Stimulated activated CD8-positive, alpha-beta memory T cell treated with anti-CD3 and anti-CD28 coated beads, Interleukin-12 subunit alpha, Interleukin-12 subunit beta, amount 100 ng/mL, for 24 hours (primary cell): ENCODE data around the gene PTPRN2.
A peak's percentile ranks its signal among the peaks of the same experiment; 100 is the strongest.
"Not testable (repeated sequence)": the region's sequence is repeated elsewhere in the genome, so short reads cannot be mapped to it uniquely, and the experiment has no call there.

Source experiments
- DNase-seq: peaks from one replicate; pipeline ENCODE4 v3.0.0-alpha.2; 2020; ENCODE audit errors: extremely low read depth

PTPRN2 gene

GRCh38 chr7:158587162-158588084 is at the start of gene PTPRN2:
Gene PTPRN2 (minus strand): TSS chr7:158587823.
- DNase-seq, result peak; percentile 25

DNA sequence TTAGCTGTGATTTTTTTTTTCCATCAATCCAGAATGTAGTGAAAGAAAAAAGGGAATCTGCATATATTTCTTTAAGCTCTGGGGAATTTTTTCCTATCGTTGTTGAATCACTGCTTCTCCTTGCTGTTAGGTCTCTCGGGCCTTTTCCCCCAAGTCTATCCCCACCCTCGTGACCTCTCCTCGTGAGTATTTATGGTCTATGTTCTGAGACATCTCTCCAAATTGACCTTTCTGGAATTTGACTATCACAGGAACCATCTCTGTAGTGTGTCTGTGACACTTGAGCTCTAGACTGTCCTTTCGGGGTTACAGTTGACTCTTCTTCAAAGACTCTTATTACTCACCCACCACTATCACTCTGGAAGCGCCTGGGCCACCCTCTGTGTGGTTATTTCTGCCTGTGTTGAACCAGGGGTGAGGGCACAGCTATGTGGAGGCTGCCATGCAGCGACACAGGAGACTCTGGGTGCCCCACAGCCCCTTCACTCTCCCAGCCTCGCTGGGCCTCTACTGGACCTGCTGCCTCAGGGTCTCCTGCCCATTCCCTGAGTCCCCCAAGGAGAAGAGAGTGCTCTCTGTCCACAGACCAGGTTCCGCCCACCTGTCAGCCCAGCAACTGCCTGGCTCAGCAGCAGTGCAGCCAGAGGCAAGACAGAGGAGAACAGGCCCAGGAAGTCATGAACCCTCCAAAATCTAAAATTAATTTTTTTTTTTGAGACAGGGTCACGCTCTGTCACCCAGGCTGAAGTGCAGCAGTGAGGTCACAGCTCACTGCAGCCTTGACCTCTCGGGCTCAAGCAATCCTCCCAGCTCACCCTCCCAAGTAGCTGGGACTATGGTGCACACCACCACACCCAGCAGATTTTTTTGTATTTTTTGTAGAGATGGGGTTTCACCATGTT is 45.7 kb upstream of the PTPRN2 start:
- DNase-seq, result no peak

GRCh38 chr7:158631574-158632195 is 44.1 kb upstream of the PTPRN2 start:
- DNase-seq, result no peak

GRCh38 chr7:158626289-158626688 is 38.7 kb upstream of the PTPRN2 start:
- DNase-seq, result not testable (repeated sequence)

GRCh38 chr7:158623241-158623640 is 35.6 kb upstream of the PTPRN2 start:
- DNase-seq, result no peak

GRCh38 chr7:158620839-158621441 is 33.3 kb upstream of the PTPRN2 start:
- no peak for DNase-seq

DNA sequence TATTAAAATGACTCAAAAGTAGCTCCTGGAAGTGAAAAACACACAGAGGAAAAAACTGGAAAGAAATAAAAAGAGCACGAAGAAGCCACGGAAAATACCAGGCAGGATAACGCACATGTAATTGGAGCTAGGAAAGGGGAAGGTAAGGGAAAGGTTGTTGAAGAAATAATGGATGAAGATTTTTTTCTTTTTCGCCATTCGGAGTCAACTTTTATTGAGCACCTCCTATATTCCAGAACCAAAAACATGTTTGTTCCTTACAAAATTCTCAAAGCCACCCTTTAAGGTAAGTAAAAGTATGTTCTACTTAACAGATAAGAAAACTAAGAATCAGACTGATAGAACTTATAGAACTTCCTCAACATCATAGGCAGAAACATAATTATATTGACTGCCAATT is 32.8 kb upstream of the PTPRN2 start:
- no peak for DNase-seq

GRCh38 chr7:158618745-158619140 is 31.1 kb upstream of the PTPRN2 start:
- DNase-seq, result no peak

DNA sequence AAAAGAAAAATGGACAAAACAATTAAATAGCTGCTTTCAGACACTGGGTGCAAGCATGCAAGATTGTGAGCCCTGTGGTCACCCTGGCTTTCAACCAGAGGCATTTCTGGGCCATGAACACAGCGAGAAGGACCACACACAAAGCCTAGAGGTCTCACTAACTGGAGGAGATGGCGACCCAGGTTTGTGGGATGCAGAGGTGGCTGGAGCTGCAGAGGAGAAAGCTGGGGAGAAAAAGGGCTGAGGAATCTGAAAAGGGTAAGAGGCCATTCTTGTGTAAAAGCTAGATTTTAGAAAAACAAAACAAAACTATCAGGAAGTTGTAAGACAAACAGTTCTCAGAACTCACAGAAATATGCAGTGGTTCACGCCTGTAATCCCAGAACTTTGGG is 30.1 kb upstream of the PTPRN2 start:
- DNase-seq, result no peak

GRCh38 chr7:158616050-158616449 is 28.4 kb upstream of the PTPRN2 start:
- no peak for DNase-seq

GRCh38 chr7:158614700-158615099 is 27.1 kb upstream of the PTPRN2 start:
- no peak for DNase-seq

- no peak for DNase-seq
These were observed 25.9 kb upstream of the PTPRN2 start for GRCh38 chr7:158613481-158613880.

- DNase-seq, result no peak
These were observed 24.9 kb upstream of the PTPRN2 start for GRCh38 chr7:158612546-158612945.

GRCh38 chr7:158611541-158611940 is 23.9 kb upstream of the PTPRN2 start:
- DNase-seq, result no peak

- DNase-seq, result no peak
These were observed 21.8 kb upstream of the PTPRN2 start for GRCh38 chr7:158609313-158609974.

DNA sequence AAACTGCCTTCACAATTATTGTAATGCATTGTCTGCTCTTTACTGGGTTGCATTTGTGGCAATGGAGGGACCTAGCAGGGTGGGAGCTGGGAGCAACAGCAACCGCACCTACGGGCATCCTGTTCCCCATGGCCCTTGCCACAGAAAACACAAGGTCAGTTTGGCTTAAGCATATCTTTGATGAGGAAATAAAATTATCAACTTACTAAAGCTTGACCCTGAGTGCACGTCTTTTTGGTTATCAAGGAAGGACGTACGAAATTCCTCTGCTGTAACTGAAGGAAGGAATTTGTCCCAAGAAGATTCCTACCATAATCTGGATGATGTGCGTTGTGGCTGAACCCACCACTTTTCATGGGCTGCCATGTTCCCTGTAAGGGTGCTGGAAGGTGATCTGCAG is 19.9 kb upstream of the PTPRN2 start:
- no peak for DNase-seq

DNA sequence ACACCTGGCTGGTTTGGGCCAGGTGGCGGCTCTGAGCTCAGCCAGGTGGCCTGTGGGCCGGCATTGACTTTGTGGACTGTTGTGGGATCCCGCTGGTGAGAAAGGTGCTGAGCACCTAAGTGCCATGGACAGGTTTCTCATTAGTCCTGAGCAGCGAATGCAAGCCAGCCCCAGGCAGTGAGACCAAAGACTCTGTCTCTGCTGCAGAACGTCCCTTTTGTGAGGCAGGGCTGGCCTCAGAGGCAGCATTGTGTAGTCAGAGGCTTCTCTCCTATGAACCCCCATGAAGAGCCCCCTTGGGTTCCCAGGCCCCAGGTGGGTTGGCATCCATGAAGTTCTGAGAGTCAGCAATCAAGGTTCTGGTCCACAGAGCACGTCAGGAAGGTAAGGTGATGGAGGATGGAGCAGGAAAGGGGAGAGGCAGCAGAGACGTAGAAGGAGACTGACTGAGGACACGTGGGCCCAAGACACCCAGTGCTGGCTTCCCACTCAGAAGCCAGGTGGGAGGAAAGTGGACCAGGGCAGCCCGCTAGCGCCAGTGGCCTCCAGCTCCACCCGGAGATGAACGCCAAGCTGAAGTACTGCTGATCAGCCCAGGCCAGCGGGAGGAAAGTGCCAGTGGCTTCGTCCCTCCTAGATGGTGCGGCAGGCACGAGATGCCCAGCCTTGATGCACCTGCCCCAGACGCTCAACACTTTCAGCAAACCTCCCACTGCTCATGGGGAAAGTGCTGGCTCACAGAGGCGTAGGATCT is 19.2 kb upstream of the PTPRN2 start:
- DNase-seq, result no peak

- no peak for DNase-seq
These were observed 18.5 kb upstream of the PTPRN2 start for GRCh38 chr7:158606129-158606528.

GRCh38 chr7:158603773-158604755 is 16.4 kb upstream of the PTPRN2 start:
- no peak for DNase-seq
